ENCODE measurements around the gene TCAP. TPM values are rescaled to one million over a fixed set of nuclear protein-coding genes. Genes with fewer than 3 reads are reported as not detected.

The TCAP gene
- total and polyA plus RNA-seq, 2 experiments from 2014 or later: 0.43 TPM; not detected in 1

DNA sequence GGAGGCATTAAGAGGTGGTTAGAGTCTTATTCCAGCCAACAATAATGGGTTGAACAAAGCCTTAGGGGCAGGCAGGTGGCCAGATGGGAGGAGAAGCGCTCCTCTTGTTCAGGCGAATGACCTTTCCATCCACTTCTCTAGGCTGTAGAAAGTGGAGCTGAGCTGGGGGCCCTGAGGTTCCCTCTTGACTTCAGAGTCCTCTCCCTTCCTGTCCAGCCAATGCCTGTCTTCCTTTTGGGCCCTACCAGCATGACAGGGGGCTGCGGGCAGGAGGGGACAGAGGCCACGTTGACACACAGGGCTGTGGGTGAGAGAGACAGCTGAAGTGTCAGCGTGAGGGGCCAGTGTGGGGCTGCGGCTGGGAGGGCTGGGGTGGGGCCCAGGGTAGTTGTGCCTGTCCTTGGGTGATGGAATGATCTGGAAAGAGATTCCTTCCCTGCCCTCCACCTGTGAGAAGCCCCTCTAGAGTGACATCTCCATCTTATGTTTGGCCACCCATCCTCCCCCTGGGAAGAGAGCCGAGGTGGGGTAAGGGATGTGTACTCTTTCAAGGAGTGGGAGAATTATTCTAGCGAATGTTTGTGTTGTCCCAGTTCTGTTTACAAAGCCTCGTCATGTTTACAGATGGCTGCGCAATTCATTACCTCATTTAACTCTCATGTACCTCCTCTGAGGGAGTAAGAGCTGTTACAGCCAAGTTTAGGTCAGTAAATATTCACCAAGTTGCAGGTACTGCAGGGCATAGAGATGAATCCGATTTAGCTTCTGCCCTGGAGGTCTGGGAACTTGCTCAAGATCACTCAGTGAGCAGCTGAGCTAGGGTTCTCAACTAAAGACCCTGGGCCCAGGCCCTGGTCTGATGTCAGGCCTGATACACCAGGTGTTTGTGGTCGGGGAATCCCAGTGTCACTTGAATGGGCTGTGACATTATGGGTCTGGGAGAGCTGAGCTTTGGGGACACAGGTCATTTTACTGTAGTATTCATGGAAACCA lies 38.0 kb downstream of the TCAP start:
- H3F3A ChIP-seq (ENCODE audit: insufficient read depth): no peaks in the 10 kb centered on the region
- H4K20me1 ChIP-seq (ENCODE audit: insufficient read depth): no peaks in the 10 kb centered on the region

DNA sequence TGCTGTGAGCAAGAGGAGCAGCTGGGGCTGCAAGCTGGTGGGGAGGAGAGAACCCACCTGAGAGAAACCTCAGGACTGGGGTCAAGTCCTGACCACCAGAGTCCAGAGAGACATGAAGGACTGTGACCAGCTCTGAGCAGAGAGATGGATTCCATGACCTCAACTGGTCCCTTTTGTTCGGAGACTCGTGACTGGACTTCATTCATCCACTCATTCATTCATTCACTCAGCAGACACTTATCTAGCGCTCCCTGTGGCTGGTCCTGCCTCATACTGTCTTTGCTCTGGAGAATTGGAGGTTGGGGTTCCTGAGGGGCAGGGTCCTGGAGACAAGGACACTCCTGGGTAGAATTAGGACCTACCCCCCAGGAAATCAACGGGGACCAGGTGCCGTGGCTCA lies 38.8 kb downstream of the TCAP start:
- H3K9ac ChIP-seq: no peak overlapping the region
- TF ChIP-seq EZH2phosphoT487 (IDR thresholded peaks at IDR 0.05; ENCODE audit: insufficient read depth, low read depth) (no peak), EZH2 (IDR thresholded peaks at IDR 0.05; ENCODE audit: insufficient read depth, poor library complexity, severe bottlenecking) (no peak)
- no peak overlapping the region for H3K4me3 ChIP-seq
- no peaks in the 10 kb centered on the region for H3K9me2 ChIP-seq (ENCODE audit: insufficient read depth)
- H3K36me3 ChIP-seq (ENCODE audit: low read depth): no peaks in the 10 kb centered on the region; the same call in 1 of the 2 replicates
- H2AFZ ChIP-seq: no peak overlapping the region
- no peaks in the 10 kb centered on the region for H3K27me3 ChIP-seq (replicated peaks; ENCODE audit: insufficient read depth)
- DNase-seq: no peak
- H3F3A ChIP-seq (ENCODE audit: insufficient read depth): no peaks in the 10 kb centered on the region
- WGBS, 2 experiments (ENCODE audit: low coverage in 1 of 2, low lambda C conversion rate in 2 of 2, missing lambda C conversion rate in 2 of 2): 88 to 97% methylated on average over 5 of the region's 5 CpGs
- H3K9me3 ChIP-seq (ENCODE audit: low read depth): no peaks in the 10 kb centered on the region
- H4K20me1 ChIP-seq (ENCODE audit: insufficient read depth): no peaks in the 10 kb centered on the region
- peaks cover 73% of the 10 kb centered on the region for H3K79me2 ChIP-seq (ENCODE audit: insufficient read depth)
- in situ Hi-C loops (cut with MboI): no loop called here
- no peak overlapping the region for H3K4me2 ChIP-seq (ENCODE audit: unreplicated experiment)
- H3K27ac ChIP-seq: no peak overlapping the region
- H3K4me1 ChIP-seq (ENCODE audit: insufficient read depth): peaks cover 11% of the 10 kb centered on the region

More for the DNA sequence above, 38.0 kb downstream of the TCAP start:
- TF ChIP-seq EZH2phosphoT487 (IDR thresholded peaks at IDR 0.05; ENCODE audit: insufficient read depth, low read depth): no peak
- TF ChIP-seq EZH2 (IDR thresholded peaks at IDR 0.05; ENCODE audit: insufficient read depth, poor library complexity, severe bottlenecking): no peak
- no peak overlapping the region for H2AFZ ChIP-seq
- no peaks in the 10 kb centered on the region for H3K9me3 ChIP-seq (ENCODE audit: low read depth)
- H3K36me3 ChIP-seq (ENCODE audit: low read depth): no peaks in the 10 kb centered on the region; the same call in 1 of the 2 replicates
- H3K27ac ChIP-seq: no peak overlapping the region
- peaks cover 11% of the 10 kb centered on the region for H3K4me1 ChIP-seq (ENCODE audit: insufficient read depth)
- DNase-seq: no peak
- H3K27me3 ChIP-seq (replicated peaks; ENCODE audit: insufficient read depth): no peaks in the 10 kb centered on the region
- in situ Hi-C loops (cut with MboI): no loop called here
- H3K9me2 ChIP-seq (ENCODE audit: insufficient read depth): no peaks in the 10 kb centered on the region
- no peak overlapping the region for H3K4me3 ChIP-seq
- H3K79me2 ChIP-seq (ENCODE audit: insufficient read depth): peaks cover 74% of the 10 kb centered on the region
- WGBS, 2 experiments (ENCODE audit: low coverage in 1 of 2, low lambda C conversion rate in 2 of 2, missing lambda C conversion rate in 2 of 2): 69 to 73% methylated on average over 12 of the region's 12 CpGs
- H3K9ac ChIP-seq: no peak overlapping the region
- no peak overlapping the region for H3K4me2 ChIP-seq (ENCODE audit: unreplicated experiment)

DNA sequence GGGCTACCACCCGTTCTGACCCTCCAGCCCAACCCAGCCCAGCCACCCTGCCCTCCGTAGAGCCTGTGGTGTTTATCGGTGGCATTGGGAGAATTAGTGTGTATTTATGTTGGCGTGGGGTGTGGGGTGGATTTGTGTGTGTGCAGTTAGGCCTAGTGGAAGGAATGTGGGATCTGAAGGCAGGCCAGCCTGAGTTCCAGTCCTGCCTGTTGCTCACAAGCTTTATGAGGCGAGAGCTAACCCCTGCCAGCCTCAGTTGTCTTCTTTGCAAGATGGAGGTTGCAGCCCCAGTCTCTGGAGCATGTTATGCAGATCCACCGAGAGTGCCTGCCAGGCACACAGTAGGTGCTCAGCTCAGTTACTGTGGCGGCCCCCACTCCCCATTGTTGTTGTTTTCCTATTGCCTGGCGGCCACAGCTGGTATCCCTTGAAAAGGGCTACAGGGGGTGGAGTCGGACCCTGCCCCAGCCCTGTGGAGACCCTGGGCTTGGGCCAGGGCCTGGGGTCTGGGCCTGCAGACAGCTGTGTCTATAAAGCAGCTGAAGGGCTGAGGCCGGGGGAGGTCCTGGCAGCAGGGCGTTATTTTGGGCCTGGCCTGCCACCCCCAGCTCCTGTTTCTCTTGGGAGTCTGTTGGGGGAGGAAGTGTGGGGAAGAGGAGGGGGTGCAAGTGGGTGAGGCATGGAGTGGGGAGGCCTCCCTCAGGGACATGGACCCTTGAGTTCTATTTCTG lies 39.8 kb downstream of the TCAP start:
- in situ Hi-C loops (cut with MboI): no loop called here
- Histone ChIP-seq H3K27me3 (replicated peaks; ENCODE audit: insufficient read depth) (no peaks in the 10 kb centered on the region), H3K4me1 (ENCODE audit: insufficient read depth) (peaks cover 6% of the 10 kb centered on the region), H2AFZ (no peak overlapping the region), H3K9me3 (ENCODE audit: low read depth) (no peaks in the 10 kb centered on the region), H3K79me2 (ENCODE audit: insufficient read depth) (peaks cover 63% of the 10 kb centered on the region), H4K20me1 (ENCODE audit: insufficient read depth) (no peaks in the 10 kb centered on the region), H3K4me2 (ENCODE audit: unreplicated experiment) (no peak overlapping the region), H3K9ac (no peak overlapping the region), H3K4me3 (no peak overlapping the region), H3F3A (ENCODE audit: insufficient read depth) (no peaks in the 10 kb centered on the region), H3K27ac (no peak overlapping the region), H3K9me2 (ENCODE audit: insufficient read depth) (no peaks in the 10 kb centered on the region), H3K36me3 (ENCODE audit: low read depth) (no peaks in the 10 kb centered on the region; the same call in 1 of the 2 replicates)
- no peak for TF ChIP-seq EZH2phosphoT487 (IDR thresholded peaks at IDR 0.05; ENCODE audit: insufficient read depth, low read depth)
- WGBS, 2 experiments (ENCODE audit: low coverage in 1 of 2, low lambda C conversion rate in 2 of 2, missing lambda C conversion rate in 2 of 2): 66 to 68% methylated on average over 11 of the region's 11 CpGs
- DNase-seq: peak; percentile 51

DNA sequence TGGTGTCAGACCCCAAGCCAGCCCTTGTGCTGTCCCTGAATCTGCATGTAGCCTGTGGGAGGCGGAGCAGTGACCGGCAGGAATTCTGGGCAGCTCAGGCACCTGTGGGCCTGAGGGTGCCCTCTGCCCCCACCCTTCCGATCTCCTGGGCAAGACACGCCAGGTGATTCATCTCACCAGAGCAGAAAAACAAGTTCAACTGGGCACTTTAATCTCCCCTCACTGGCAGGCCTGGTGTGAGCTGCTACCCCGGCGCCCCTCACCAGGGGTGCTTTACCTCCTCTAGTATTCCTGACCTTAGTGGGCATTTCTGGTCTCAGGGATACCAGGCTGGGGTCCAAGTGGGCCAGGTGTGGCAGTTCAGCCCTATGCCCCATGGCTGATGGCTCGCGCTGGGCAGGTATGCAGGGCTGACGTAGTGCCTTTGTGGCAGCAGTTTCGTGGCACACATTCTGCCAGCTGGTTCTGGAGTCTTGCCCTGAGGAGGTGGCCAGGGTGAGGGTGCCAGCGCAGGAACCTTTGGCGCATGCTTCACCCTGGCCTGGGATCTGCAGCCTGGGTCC lies 40.7 kb downstream of the TCAP start:
- Histone ChIP-seq H3K27me3 (replicated peaks; ENCODE audit: insufficient read depth) (no peaks in the 10 kb centered on the region), H3K36me3 (ENCODE audit: low read depth) (no peaks in the 10 kb centered on the region; the same call in 1 of the 2 replicates), H2AFZ (no peak overlapping the region), H3F3A (ENCODE audit: insufficient read depth) (no peaks in the 10 kb centered on the region), H3K79me2 (ENCODE audit: insufficient read depth) (peaks cover 54% of the 10 kb centered on the region), H3K4me2 (ENCODE audit: unreplicated experiment) (no peak overlapping the region), H4K20me1 (ENCODE audit: insufficient read depth) (no peaks in the 10 kb centered on the region), H3K9me3 (ENCODE audit: low read depth) (no peaks in the 10 kb centered on the region), H3K9ac (no peak overlapping the region), H3K4me3 (no peak overlapping the region), H3K4me1 (ENCODE audit: insufficient read depth) (peaks cover 6% of the 10 kb centered on the region), H3K27ac (no peak overlapping the region), H3K9me2 (ENCODE audit: insufficient read depth) (no peaks in the 10 kb centered on the region)
- DNase-seq: no peak
- 83 to 89% methylated on average over 12 of the region's 12 CpGs for whole genome bisulfite sequencing, 2 experiments (ENCODE audit: low coverage in 1 of 2, low lambda C conversion rate in 2 of 2, missing lambda C conversion rate in 2 of 2)
- in situ Hi-C loops (cut with MboI): no loop called here
- no peak for TF ChIP-seq EZH2phosphoT487 (IDR thresholded peaks at IDR 0.05; ENCODE audit: insufficient read depth, low read depth)
- TF ChIP-seq EZH2 (IDR thresholded peaks at IDR 0.05; ENCODE audit: insufficient read depth, poor library complexity, severe bottlenecking): no peak

Measured in GM23248 (cell line).